ENCODE measurements around the gene ALG9.

ALG9 gene

DNA sequence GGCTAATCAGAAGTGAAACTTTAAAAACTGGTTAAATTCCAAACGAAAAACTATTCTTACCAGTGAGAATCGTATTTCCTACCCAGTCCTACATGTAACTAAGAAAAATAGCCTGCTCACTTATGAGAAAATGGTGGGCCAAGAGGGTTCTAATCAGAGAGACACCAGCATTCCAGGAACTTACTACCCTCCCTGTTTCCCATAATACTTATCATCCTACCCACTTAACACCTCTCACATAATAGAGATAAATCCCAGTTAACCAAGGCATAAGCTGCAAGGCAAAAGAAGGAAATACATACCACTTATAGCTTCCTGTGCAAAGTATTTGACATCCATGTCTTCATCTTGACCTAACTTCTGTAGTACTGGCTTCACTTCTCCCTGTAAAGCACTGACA is 129.6 kb downstream of the ALG9 start:
- TF ChIP-seq, protein P1, sequence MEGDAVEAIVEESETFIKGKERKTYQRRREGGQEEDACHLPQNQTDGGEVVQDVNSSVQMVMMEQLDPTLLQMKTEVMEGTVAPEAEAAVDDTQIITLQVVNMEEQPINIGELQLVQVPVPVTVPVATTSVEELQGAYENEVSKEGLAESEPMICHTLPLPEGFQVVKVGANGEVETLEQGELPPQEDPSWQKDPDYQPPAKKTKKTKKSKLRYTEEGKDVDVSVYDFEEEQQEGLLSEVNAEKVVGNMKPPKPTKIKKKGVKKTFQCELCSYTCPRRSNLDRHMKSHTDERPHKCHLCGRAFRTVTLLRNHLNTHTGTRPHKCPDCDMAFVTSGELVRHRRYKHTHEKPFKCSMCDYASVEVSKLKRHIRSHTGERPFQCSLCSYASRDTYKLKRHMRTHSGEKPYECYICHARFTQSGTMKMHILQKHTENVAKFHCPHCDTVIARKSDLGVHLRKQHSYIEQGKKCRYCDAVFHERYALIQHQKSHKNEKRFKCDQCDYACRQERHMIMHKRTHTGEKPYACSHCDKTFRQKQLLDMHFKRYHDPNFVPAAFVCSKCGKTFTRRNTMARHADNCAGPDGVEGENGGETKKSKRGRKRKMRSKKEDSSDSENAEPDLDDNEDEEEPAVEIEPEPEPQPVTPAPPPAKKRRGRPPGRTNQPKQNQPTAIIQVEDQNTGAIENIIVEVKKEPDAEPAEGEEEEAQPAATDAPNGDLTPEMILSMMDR (conservative IDR thresholded peaks at IDR 0.05; ENCODE audit: low read depth, low read length): no peak
- no peak for DNase-seq (ENCODE audit: low read depth)
- H3K4me3 ChIP-seq (ENCODE audit: low read length): no peak overlapping the region

DNA sequence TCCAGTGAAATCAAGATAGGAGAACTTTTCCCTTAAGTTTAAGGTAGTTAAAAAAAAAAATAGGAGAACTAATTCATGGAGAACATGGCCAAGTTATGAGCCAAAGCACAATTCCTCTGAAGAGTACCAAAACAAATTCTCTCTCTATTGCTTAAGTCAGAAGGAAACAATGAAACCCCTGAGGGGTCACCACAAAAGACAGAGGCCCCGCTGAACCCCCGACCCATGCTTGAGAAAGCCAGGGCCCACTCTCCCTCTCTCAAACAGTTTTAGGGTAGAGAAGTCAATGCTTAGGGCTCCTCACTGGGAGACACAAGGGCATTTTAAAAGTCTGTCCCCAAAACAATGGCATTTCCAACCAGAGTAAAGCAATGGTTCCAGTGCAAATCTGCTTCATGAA is 132.1 kb downstream of the ALG9 start:
- TF ChIP-seq, protein P1 (conservative IDR thresholded peaks at IDR 0.05; ENCODE audit: low read depth, low read length): no peak
- no peak overlapping the region for H3K4me3 ChIP-seq (ENCODE audit: low read length)
- no peak for DNase-seq (ENCODE audit: low read depth)

DNA sequence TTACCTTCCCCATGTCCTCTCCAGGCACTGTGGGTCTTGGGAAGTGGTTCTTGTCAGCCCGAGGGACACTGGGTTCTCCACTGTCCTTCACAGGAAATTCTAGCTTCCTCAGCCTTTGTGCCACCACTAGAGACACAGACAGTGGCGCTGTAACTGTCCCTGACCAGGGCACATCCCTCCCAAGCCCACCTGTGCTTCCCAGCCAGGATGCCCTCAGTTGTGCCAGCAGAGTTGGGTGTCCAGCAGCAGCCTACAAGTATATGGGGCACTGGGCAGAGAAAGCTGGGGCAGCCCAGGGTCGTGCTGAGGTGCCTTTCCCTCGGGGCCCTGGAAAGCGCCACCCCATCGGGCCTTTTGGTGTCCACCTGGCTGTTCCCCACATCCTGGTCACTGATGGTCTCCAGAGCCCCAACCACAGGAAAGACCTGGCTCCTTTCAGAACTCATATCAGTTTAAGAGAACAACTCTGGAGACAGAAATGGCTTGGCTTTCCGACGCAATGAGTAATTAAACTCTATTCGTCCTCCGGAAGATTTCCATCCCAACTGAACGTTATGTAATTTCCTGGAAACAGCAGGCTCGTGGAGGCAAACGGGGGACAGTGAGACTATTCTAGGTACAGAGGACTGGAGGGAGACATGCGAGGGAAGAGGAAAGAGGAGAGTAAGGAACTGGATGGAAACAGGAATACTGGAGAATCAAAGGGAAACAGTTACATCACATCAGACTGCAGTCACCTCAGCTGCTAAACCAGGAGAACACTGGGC is 133.8 kb downstream of the ALG9 start:
- no peak overlapping the region for H3K4me3 ChIP-seq (ENCODE audit: low read length)
- no peak for DNase-seq (ENCODE audit: low read depth)
- TF ChIP-seq, protein P1 (conservative IDR thresholded peaks at IDR 0.05; ENCODE audit: low read depth, low read length): no peak

DNA sequence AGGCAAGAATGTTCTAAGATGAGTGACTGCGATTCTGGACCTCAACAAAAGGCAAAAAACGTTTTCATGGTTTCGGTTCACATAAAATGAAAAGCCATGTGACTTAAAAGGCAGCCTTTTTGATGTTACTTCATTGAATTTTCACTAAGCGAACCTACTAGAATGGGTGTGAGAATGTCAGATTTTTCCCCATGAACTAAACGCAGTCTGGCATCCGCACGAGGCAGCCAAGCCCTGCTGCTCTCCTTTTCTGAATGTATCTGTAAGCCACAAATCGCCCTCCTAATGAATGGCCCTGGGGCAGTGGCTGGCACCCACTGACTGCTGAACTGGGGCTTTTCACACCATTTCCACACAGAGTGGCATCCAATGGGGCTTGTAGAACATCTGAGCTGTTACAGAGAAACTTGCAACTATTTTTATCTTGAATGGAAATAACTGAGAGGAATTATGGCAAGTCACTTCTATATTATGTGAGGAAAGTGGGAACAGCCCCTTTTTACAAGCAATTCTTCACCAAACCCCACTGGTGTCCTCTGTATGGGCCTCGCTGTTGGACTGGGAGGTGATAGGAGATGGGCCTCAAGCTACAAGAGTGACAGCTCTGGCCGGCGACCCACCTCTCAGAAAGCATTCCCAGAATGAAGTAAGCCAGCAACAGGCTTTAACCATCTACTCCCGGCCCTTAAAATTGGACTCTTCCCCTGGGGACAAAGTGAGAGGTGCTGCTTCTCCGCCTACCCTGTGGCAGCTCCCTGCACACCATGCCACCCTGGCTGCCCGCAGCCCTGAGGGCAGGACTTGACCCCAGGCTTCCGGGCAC is 134.5 kb downstream of the ALG9 start:
- no peak for DNase-seq (ENCODE audit: low read depth)
- TF ChIP-seq, protein P1 (conservative IDR thresholded peaks at IDR 0.05; ENCODE audit: low read depth, low read length): no peak
- H3K4me3 ChIP-seq (ENCODE audit: low read length): no peak overlapping the region

Measured in retinal pigment epithelial cell (primary cell).